HCT116 (cell line): ENCODE results near the gene CALCOCO1. TPM values are rescaled to one million over a fixed set of nuclear protein-coding genes. Genes with fewer than 3 reads are reported as not detected.
"Not testable (repeated sequence)": the region's sequence is repeated elsewhere in the genome, so short reads cannot be mapped to it uniquely, and the experiment has no call there.

Source experiments
- ATAC-seq: fragments of 200-7000 bp; cut with Tn5 transposase; 2 replicates; pipeline ENCODE4 v1.9.1; 2020; ENCODE audit warnings: mild to moderate bottlenecking, moderate library complexity
- BruUV-seq: library from RNA; stranded (reverse); fragments of 400-500 nt; replicated peaks from 2 replicates; lab custom pipeline; 2021; lab: Mats Ljungman, UMichigan
- CTCF ChIA-PET: fragments of 300-600 bp; sonication (Branson Sonifier 250); formaldehyde crosslinking; loops from one replicate; lab custom pipeline; 2021; ENCODE audit warnings: antibody characterized with exemption; lab: Charles Lee
- POLR2A ChIA-PET: fragments of 300-600, 350-600 bp; sonication (Branson Sonifier 250); formaldehyde crosslinking; loops from one replicate; lab custom pipeline; 2021; ENCODE audit warnings: antibody characterized with exemption; lab: Charles Lee
- RAD21 ChIA-PET, 2 experiments: fragments of 300-600 bp; sonication (Branson Sonifier 250); formaldehyde crosslinking; loops; one replicate each; lab custom pipeline; 2023; ENCODE audit warnings: low total read pairs in 2 of 2; ENCODE audit not compliant: uncharacterized antibody in 2 of 2, unreplicated experiment in 2 of 2, low non-redundant PET in 1 of 2; lab: Charles Lee
- DNase-seq: peaks from one replicate; pipeline ENCODE4 v3.0.0-alpha.2; 2010; ENCODE audit warnings: low read depth, low spot score
- H2AFZ ChIP-seq: fragments of 200-600 bp; shearing (Covaris generic), sonication (generic); 2 replicates; pipeline ENCODE4 v1.6.1; 2017; ENCODE audit warnings: low read depth, mixed run types, mixed read lengths, antibody characterized with exemption, low read length; ENCODE audit not compliant: poor library complexity, severe bottlenecking
- H3K27ac ChIP-seq: 2 replicates; pipeline ENCODE4 v1.5.1; 2012; ENCODE audit warnings: low read depth, low read length
- H3K27me3 ChIP-seq: fragments of 200-600 bp; sonication (generic); 2 replicates; pipeline ENCODE4 v1.6.1; 2016; ENCODE audit warnings: mixed run types, low read length, mixed read lengths; ENCODE audit not compliant: insufficient read depth
- H3K36me3 ChIP-seq, 2 experiments: fragments of 200-500 bp in 1 of 2; fragments of 200-600 bp in 1 of 2; sonication (Bioruptor generic) in 1 of 2; sonication (generic) in 1 of 2; 2 replicates each; pipeline versions ENCODE4 v1.5.1 to v1.6.1; 2014 to 2016; ENCODE audit warnings: low read length in 2 of 2, inconsistent platforms in 1 of 2, mixed read lengths in 1 of 2, mixed run types in 1 of 2; ENCODE audit not compliant: insufficient read depth in 2 of 2, control insufficient read depth in 1 of 2
- H3K4me1 ChIP-seq, 2 experiments: fragments of 200-600 bp in 1 of 2; sonication (generic) in 1 of 2; 2 replicates each; pipeline versions ENCODE4 v1.5.1 to v1.6.1; 2012 to 2017; ENCODE audit warnings: low read length in 2 of 2, inconsistent platforms in 1 of 2, mild to moderate bottlenecking in 1 of 2, mixed read lengths in 1 of 2, mixed run types in 1 of 2, moderate library complexity in 1 of 2; ENCODE audit not compliant: insufficient read depth in 2 of 2, control insufficient read depth in 1 of 2
- H3K4me2 ChIP-seq: fragments of 200-600 bp; sonication (generic); 2 replicates; pipeline ENCODE4 v1.6.1; 2017; ENCODE audit warnings: mixed run types, low read length, mixed read lengths
- H3K4me3 ChIP-seq, 2 experiments: fragments of 200-600 bp in 1 of 2; sonication (generic) in 1 of 2; replicated peaks in 1 of 2; 2 replicates each; pipeline ENCODE4 v1.5.1; 2011 to 2016; ENCODE audit warnings: low read length in 2 of 2, control low read depth in 1 of 2, low read depth in 1 of 2, mild to moderate bottlenecking in 1 of 2, mixed read lengths in 1 of 2, mixed run types in 1 of 2
- H3K79me2 ChIP-seq: fragments of 200-600 bp; sonication (generic); 2 replicates; pipeline ENCODE4 v1.6.1; 2017; ENCODE audit warnings: mild to moderate bottlenecking, mixed run types, low read length, moderate library complexity, mixed read lengths; ENCODE audit not compliant: insufficient read depth
- H3K9ac ChIP-seq: fragments of 200-600 bp; sonication (generic); 2 replicates; pipeline ENCODE4 v1.6.1; 2016; ENCODE audit warnings: low read length, mixed read lengths
- H3K9me2 ChIP-seq: fragments of 200-600 bp; sonication (generic), shearing (Covaris generic); 2 replicates; pipeline ENCODE4 v1.6.1; 2017; ENCODE audit warnings: mixed run types, mild to moderate bottlenecking, moderate library complexity; ENCODE audit not compliant: insufficient read depth
- H3K9me3 ChIP-seq, 2 experiments: fragments of 200-500 bp in 1 of 2; fragments of 200-600 bp in 1 of 2; sonication (Bioruptor generic) in 1 of 2; sonication (generic) in 1 of 2; 2 replicates each; pipeline ENCODE4 v1.6.1; 2014 to 2017; ENCODE audit warnings: low read length in 2 of 2, mixed read lengths in 2 of 2, inconsistent platforms in 1 of 2, low read depth in 1 of 2, mild to moderate bottlenecking in 1 of 2, mixed run types in 1 of 2, moderate library complexity in 1 of 2; ENCODE audit not compliant: control insufficient read depth in 1 of 2, insufficient read depth in 1 of 2
- H4K20me1 ChIP-seq: fragments of 200-600 bp; sonication (generic), shearing (Covaris generic); 2 replicates; pipeline ENCODE4 v1.6.1; 2017; ENCODE audit warnings: mixed run types, mild to moderate bottlenecking, moderate library complexity; ENCODE audit not compliant: insufficient read depth
- CBX3 ChIP-seq: IDR thresholded peaks from 2 replicates; pipeline ENCODE4 v1.6.1; 2012; ENCODE audit warnings: low read depth
- EZH2 ChIP-seq: fragments of 200-600 bp; sonication (generic); IDR thresholded peaks from 2 replicates; pipeline ENCODE4 v1.6.1; 2017; ENCODE audit warnings: antibody characterized with exemption, mixed run types
- JUND ChIP-seq: IDR thresholded peaks from 2 replicates; pipeline ENCODE4 v1.6.1; 2012
- POLR2A ChIP-seq: IDR thresholded peaks from 2 replicates; pipeline ENCODE4 v1.7.0; 2011; ENCODE audit warnings: borderline replicate concordance; ENCODE audit not compliant: insufficient read depth, insufficient read length; ENCODE audit errors: extremely low read depth
- POLR2AphosphoS5 ChIP-seq: IDR thresholded peaks from 2 replicates; pipeline ENCODE4 v1.6.1; 2011; ENCODE audit warnings: mild to moderate bottlenecking, low read depth, low read length, moderate library complexity
- SRF ChIP-seq: IDR thresholded peaks from 2 replicates; pipeline ENCODE4 v1.6.1; 2012; ENCODE audit warnings: low read depth
- TCF7L2 ChIP-seq: IDR thresholded peaks from 2 replicates; pipeline ENCODE4 v1.7.0; 2011; ENCODE audit warnings: borderline replicate concordance, inconsistent platforms; ENCODE audit not compliant: insufficient read depth, insufficient read length; ENCODE audit errors: extremely low read depth
- YY1 ChIP-seq: IDR thresholded peaks from 2 replicates; pipeline ENCODE4 v1.6.1; 2011; ENCODE audit warnings: low read length, low read depth, moderate library complexity, mild to moderate bottlenecking; ENCODE audit not compliant: insufficient replicate concordance; ENCODE audit errors: extremely low read depth
- ZNF274 ChIP-seq: fragments of 200-500 bp; sonication (Bioruptor generic); IDR thresholded peaks from 2 replicates; pipeline ENCODE4 v1.6.1; 2014; ENCODE audit warnings: mild to moderate bottlenecking, low read depth, low read length, inconsistent platforms
- intact Hi-C: fragments of 100-400 bp; cut with micrococcal nuclease; formaldehyde crosslinking; loops from 2 replicates; pipeline ENCODE4 v1.10.0; 2022
- total RNA-seq: library from RNA; stranded (reverse); gene quantifications from one replicate; pipeline ENCODE4 v1.2.1, GENCODE V29; 2021; ENCODE audit not compliant: unreplicated experiment
- TF ChIP-seq, protein P1 (sequence below): IDR thresholded peaks from 2 replicates; pipeline ENCODE4 v1.6.1; 2012

CALCOCO1 gene
- total RNA-seq, 1 experiment from 2014 or later, result 42.6 TPM

DNA sequence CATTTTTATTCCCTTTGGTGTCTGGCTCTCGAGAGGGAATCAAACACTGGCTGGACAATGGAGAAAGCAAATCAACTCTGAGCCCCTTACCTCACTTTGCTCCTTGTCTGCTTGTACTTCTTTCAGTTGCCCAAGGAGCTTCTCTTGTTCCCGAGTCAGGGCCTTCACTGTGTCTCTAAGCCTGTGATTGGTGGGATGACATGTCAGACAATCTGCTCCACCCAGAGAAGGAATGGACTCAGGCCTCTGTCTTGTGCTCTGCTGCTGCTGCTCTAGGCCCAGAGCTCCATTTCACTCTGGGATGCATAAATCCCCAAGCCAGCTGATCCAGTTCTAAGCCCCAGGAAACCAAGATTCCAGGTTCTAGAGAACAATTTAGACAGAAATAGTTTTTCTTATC, 7.6 kb downstream of the CALCOCO1 start (continued):
- TF ChIP-seq, protein P1, sequence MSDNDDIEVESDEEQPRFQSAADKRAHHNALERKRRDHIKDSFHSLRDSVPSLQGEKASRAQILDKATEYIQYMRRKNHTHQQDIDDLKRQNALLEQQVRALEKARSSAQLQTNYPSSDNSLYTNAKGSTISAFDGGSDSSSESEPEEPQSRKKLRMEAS, result no peak
- no peak for TF ChIP-seq CBX3
- no peak for TF ChIP-seq SRF
- TF ChIP-seq TCF7L2, result no peak
- no peak for TF ChIP-seq ZNF274
- no peak for TF ChIP-seq EZH2
- TF ChIP-seq POLR2AphosphoS5, result no peak
- no peak for TF ChIP-seq POLR2A
- TF ChIP-seq YY1, result no peak
- TF ChIP-seq JUND, result no peak

DNA sequence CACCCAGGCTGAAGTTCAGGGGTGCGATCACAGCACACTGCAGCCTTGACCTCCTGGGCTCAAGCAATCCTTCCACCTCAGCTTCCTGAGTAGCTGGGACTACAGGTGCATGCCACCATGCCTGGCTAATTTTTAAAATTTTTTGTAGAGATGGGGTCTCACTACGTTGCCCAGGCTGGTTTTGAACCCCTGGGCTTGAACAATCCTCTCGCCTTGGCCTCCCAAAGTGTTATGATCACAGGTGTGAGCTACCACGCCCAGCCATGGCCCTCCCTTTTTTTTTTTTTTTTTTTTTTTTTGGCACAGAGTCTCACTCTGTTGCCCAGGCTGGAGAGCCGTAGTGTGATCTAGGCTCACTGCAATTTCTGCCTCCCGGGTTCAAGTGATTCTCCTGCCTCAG, 8.7 kb downstream of the CALCOCO1 start:
- H3K9me3 ChIP-seq, H3K4me3 ChIP-seq, H3K27ac ChIP-seq, RAD21 ChIA-PET, H3K9me2 ChIP-seq, DNase-seq, ATAC-seq, intact Hi-C loops, BruUV-seq, H4K20me1 ChIP-seq, H3K9ac ChIP-seq, H3K79me2 ChIP-seq, H2AFZ ChIP-seq, CTCF ChIA-PET, H3K27me3 ChIP-seq, POLR2A ChIA-PET, H3K36me3 ChIP-seq, H3K4me1 ChIP-seq, H3K4me2 ChIP-seq: not testable (repeated sequence)

DNA sequence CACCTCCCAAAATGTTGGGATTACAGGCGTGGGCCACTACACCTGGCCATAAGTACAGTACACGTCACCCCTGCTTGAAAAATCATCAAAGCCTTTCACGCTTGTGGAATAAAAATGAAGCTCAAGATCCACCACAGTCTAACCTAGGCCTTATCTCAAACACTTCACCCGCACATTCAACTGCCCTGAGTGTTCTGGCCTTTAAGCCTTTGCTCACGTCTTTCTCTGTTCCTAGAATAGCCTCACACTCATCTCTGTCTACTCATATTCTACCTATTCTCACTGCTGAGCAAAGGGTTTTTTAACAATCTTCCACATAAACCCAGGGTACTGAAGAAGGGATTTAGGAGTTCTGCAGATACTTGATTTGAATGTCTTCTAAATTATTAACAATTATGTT, 9.9 kb downstream of the CALCOCO1 start:
- H3K4me3 ChIP-seq, result no peak overlapping the region
- no peaks in the 10 kb centered on the region for H4K20me1 ChIP-seq
- POLR2A ChIA-PET, result no interaction called here
- no peaks in the 10 kb centered on the region for H3K4me1 ChIP-seq
- H3K9me3 ChIP-seq, result no peaks in the 10 kb centered on the region
- H3K79me2 ChIP-seq, result no peaks in the 10 kb centered on the region
- H3K9me2 ChIP-seq, result no peaks in the 10 kb centered on the region
- CTCF ChIA-PET, result interaction anchor here (0.6 to 1.0 kb wide), 2 partner anchors 9 to 29 kb away, joined by 3 to 5 read pairs; no protein-coding TSS in a partner anchor
- H3K9ac ChIP-seq, result no peak overlapping the region
- no peaks in the 10 kb centered on the region; a peak in 1 of 4 replicates for H3K36me3 ChIP-seq
- no peak overlapping the region for H3K27ac ChIP-seq
- no peak for TF ChIP-seq ZNF274
- H2AFZ ChIP-seq, result no peak overlapping the region
- no peak for DNase-seq
- intact Hi-C loops, result no loop called here
- RAD21 ChIA-PET, result no interaction called here
- H3K27me3 ChIP-seq, result no peaks in the 10 kb centered on the region
- no TSS peak for BruUV-seq
- no peak overlapping the region for H3K4me2 ChIP-seq
- no peak for ATAC-seq
